TTC549 (cell line): ENCODE measurements around the gene USP6NL.
A peak's percentile ranks its signal among the peaks of the same experiment; 100 is the strongest.
"Not testable (repeated sequence)": the region's sequence is repeated elsewhere in the genome, so short reads cannot be mapped to it uniquely, and the experiment has no call there.

Experiments
- FAIRE-seq: peaks from 2 replicates; lab custom pipeline; 2012; peaks lifted over from hg19 to GRCh38; lab: Jason Lieb, UNC

The USP6NL gene

GRCh38 chr10:11444155-11444530, 167.3 kb downstream of the USP6NL start:
- FAIRE-seq: no peak

DNA sequence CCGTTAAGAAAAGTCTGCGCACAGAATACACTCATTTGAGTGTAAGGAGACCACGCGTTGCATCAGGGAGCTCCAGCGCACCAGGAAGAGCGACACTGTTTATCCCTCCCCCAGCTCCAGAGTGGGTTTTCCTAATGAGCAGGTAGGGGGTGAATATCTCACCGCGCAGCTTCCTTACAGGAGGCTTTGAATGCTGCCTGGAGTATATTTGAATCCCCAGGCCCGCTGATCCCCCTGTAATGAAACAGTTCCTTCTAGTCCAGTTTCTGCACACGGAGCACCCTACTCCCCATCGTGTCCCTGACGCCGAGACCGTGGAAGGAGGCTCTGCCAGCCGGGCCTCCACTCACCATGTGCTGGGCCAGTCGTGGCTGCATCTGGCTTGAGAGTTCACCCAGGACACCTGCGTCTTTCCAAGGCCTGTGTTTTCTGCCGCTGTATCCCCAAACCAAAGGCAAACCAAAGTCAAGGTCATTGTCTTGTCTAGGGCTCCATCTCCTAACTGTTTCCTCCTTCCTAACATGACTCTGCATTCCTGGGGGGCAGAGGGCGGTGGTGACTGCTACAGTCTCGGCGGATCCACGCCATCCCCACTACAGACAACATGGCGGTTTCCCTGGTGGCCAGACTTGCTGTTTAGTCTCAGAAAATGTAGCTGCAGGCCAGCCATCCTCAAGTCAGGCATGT, 167.8 kb downstream of the USP6NL start:
- no peak for FAIRE-seq

GRCh38 chr10:11442001-11442773, 169.3 kb downstream of the USP6NL start:
- FAIRE-seq: no peak

- FAIRE-seq: no peak
Observed at GRCh38 chr10:11441151-11441535, 170.3 kb downstream of the USP6NL start.

- no peak for FAIRE-seq
Observed at GRCh38 chr10:11440250-11441150, 170.9 kb downstream of the USP6NL start.

- no peak for FAIRE-seq
Observed at GRCh38 chr10:11439523-11440053, 171.9 kb downstream of the USP6NL start.

DNA sequence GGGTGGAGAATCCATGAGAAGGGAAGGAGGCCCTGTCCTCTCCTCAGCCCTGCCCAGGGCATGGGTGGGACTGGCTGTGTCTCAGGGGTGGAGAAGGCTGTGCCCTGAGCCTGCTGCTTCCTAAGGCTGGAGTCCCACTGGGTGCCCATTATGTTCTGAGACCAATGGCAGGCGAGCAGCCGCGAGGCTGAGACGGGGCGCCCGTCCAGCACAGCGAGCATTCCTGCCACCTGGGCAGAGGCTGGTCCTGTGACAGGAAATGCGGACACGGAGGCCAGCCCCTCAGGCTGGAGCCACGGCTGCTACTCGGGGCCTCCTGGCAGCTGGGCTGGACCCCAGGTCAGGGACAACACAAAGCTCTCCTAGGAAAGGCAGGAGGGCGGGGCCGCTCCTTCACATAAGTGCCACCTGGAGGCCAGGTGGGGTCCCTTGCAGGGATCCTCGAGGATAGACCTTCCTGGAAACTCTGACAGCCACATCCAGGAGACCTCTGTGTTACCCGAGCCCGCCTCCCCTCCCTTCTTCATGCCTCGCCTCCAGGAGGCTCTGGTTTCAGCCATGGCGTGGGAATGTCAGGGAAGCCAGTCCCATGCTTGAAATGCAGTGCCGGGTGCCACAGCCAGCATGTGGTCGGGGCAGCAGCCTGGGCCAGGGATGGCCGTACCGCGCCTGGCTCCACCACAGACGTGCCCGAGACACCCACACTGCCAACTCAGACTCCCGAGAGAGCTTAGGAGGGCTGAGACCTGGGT, 173.9 kb downstream of the USP6NL start:
- no peak for FAIRE-seq

DNA sequence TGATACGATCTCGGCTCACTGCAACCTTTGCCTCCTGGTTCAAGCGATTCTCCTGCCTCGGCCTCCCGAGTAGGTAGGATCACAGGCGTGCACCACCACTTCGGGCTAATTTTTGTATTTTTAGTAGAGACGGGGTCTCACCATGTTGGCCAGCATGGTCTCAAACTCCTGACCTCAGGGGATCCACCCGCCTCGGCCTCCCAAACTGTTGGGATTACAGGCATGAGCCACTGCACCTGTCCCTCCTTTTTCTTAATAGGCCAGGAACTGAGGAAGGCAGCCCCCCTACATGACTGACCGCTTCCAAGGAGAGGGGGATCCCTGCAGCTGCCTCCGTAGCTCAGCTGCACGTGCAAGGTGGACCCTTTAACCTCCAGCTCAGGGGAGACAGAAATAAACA, 175.0 kb downstream of the USP6NL start:
- FAIRE-seq: not testable (repeated sequence)

- FAIRE-seq: no peak
Observed at GRCh38 chr10:11435581-11435981, 175.9 kb downstream of the USP6NL start.

DNA sequence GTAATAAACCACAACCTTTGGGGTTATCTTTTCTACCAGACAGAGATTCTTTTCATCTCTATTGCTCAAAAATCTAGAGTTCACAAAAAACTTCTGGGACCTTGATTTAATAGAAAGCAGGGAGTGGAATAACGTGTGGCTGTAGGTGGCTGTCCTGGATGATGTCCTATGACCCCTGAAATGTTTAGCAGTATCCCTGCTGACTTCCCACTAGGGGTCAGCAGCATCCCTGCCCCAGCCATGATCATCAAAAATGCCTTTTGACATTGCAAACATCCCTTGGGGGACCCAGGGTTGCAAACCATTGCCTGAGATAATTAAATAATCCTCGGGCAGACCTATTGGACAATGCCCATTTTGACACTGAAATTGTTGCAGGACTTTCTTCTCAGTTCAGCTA, 177.1 kb downstream of the USP6NL start:
- FAIRE-seq: no peak

- FAIRE-seq: no peak
Observed at GRCh38 chr10:11433657-11434056, 177.8 kb downstream of the USP6NL start.

GRCh38 chr10:11431216-11431555, 180.3 kb downstream of the USP6NL start:
- no peak for FAIRE-seq

- no peak for FAIRE-seq
Observed at GRCh38 chr10:11430421-11431215, 180.8 kb downstream of the USP6NL start.

DNA sequence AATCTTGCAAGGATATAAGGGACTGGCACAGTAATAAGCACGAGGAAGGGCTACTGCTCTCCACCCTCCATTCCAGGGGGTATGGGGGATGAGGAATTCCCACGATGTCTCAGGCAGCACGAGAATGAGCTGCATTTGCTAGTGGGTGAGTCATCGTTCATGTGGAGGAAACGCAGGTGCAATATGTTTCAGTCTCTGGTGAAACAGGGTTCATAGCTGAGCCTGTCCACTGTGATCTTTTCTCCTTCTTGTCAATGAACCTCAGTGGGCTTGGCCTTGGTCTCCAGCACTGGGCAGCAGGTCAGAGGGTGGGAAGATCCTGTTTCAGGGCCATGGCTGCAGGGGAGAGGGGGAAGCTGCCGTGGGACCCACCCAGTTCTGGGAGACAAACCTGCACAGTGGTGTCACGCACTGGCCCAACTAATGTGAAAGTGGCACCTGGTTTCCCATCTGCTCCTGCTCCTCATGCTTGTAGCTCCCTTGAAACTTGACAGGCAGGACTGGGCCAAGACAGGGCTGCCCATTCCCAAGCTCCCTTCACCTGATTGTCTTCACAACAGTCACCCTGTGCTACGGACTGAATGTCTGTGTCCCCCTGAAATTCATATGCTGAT, 181.9 kb downstream of the USP6NL start:
- no peak for FAIRE-seq

GRCh38 chr10:11425676-11426075, 185.8 kb downstream of the USP6NL start:
- no peak for FAIRE-seq

- FAIRE-seq: no peak
Observed at GRCh38 chr10:11425296-11425610, 186.2 kb downstream of the USP6NL start.

DNA sequence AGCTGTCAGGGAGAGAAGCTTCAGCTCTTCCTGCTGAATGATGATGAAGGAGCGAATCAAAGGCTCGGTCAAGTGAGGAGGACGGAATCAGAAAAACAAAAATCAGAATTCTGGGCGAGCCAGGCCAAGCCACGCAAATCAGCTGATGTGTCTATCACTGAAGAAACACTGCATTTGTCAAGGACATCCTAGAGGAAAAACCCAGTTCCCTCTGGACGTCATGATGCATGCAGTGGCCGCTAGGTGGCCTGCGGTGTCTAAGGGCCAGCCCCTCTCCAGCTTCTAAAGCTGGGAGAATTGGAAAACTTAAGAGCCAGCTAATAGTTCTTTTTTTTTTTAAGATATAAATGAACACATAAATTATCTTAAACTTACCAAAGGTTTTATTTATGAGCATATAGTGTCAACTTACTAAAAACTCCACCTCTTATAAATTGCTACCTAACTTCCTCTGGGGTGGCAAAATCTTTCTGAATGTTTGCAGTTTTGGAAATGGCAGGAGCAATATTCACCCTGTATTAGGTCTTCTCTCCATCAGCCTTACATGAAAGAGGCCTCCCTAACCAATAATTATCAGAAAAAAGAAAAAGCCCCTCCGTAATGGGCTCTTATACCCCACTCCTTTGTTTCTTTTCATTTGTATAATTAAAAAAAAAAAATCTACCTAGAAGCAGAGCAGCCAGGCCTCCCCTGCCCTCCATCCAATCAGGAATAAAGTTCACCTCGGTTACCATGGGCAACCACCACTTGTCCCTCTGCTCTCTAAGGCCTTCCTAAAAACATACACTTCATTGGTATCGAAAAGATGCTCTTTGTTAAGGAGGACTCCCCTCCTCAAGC, 186.8 kb downstream of the USP6NL start:
- peak; percentile 3 for FAIRE-seq

DNA sequence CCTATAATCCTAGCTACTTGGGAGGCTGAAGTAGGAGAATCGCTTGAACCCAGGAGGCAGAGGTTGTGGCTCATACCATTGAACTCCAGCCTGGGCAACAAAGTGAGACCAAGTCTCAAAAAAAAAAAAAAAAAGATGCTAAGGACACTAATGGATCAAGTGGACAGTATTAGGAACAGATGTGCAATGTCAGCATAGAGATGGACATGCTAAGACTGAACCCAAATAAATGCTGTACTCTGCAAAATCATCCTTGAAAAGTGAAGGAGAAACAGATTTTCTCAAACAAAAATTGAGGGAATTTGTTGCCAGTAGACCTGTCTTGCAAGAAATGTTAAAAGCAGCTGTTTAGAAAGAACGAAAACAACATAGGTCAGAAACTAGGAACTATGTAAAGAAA, 194.5 kb downstream of the USP6NL start:
- FAIRE-seq: no peak

DNA sequence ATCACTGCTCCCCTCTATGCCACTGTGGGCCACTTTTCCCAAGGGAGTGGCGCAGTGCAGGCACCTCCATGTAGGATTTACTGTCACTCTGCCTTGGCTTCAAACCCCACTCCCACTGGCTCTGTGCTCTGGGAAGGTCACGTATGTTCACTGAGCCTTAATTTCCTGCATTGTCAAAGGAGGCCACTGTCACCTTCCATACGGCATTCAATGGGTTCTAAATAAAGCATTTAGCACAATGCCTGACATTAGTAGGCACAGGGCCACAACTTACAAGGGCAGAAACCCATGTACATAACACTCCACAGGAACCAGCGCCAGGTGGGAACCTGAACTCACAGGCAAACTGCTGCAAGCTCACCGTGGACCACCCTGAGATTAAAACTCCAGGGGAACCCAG, 196.4 kb downstream of the USP6NL start:
- no peak for FAIRE-seq
